Measurements from ENCODE around the gene GMCL2.
"Not testable (repeated sequence)": the region's sequence is repeated elsewhere in the genome, so short reads cannot be mapped to it uniquely, and the experiment has no call there.

Gene GMCL2

DNA sequence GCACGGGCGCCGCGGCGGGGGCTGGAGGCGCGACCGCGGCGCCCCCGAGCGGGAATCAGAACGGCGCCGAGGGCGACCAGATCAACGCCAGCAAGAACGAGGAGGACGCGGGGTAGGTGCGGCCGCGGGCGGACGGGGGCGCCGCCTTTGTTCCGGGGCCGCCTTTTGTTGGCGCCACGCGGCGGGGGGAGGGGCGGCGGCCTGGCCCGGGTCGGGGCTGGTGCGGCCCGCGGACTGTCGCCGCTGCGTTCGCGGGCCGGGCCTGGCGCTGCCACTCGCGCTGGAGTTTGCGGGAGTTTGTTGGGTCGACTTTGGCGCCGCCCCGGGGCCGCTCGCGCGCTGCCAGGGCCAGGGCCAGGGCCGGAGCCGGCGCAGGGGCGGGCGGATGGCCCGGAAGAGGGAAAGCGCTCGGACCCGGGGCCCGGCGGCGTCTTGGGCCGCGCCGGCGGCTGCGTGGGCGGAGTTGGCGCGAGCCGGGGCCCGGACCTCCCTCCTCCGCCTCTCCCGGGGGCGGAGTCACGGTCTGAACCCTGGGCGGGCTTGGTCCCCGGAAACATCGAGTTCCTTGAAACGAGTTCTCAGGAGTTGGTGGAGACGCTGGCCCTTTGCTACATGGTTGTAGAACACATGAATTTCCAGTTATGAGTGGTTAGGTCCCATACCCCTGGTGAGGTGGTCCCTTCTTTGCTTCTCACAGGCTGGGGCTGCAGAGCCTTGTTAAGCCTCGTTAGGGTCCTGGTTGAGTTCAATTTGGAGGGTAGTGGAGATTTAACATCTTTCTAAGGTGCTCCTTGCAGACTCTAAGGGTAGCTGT lies 18.0 kb upstream of the GMCL2 start:
- peak; percentile 29 for DNase-seq

DNA sequence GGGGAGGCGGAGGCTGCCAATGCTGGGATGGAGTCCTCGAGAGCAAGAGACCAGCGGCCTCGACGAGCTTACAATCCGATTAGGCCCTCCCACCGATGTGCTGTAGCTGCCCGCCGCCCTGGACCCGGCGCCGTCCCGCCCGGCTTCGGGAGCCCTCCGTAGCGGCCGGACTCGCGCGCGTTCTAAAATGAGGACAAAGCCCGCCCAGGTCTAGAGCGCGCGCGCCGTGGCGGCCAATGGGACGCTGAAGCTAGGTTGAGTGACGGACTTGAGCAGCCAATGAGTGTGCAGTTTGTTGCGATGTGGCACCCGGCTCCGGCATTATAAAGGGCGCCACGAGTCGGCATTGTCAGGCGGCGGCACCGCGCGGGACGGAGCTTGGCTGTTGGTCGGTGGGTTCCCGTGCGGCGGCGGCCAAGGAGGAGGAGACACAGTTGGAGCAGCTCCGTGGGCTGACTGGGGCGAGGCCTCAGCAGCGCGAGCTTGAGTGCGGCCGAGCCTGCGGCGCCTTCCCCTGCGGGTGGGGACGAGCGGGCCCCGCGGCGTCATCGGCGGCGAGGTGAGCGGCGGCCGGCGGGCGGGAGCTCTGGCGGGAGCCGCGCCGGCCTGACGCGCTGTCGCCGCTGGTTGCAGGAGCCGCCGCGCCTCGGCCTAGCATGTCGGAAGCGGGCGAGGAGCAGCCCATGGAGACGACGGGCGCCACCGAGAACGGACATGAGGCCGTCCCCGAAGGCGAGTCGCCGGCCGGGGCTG lies 17.2 kb upstream of the GMCL2 start, which contains the start of gene HNRNPAB:
Gene HNRNPAB (plus strand): TSS at position 352 of the 753 bp plus-strand sequence. CDS start 305 bp downstream, at position 657.
- peak; percentile 89 for DNase-seq

DNA sequence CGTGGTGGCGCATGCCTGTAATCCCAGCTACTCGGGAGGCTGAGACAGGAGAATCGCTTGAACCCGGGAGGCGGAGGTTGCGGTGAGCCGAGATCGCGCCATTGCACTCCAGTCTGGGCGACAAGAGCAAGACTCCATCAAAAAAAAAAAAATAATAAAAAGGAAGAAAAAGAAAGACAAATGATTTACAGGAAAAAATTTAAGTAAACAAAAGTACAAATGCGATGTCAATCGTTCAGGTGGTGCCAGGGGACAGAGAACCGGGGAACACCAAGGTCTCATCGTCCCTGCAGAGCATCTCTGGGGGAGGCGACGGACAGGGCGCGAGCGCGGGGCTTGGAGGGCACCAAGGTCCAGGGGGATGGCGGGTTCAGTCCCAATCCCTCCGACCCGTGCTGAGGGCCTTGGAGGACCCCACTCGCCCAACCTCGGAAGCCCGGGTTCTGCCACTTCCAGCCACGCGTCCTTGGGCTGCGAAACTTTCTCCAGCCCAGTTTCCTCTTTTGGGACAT lies 16.6 kb upstream of the GMCL2 start:
- DNase-seq = no peak

DNA sequence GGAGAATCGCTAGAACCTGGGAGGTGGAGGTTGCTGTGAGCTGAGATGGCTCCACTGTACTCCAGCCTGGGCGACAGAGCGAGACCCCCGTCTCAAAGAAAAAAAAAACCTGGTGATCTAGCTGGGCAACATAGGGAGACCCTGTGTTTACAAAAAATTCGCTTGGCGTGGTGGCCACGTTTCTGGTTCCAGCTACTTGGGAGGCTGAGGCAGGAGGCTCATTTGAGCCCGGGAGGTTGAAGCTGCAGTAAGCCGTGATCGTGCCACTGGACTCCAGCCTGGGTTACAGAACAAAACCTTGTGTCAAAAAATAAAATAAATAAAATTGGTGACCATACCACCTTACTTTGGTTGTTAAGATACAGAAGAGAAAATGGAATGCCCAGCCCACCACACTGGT lies 15.4 kb upstream of the GMCL2 start:
- no peak for DNase-seq

DNA sequence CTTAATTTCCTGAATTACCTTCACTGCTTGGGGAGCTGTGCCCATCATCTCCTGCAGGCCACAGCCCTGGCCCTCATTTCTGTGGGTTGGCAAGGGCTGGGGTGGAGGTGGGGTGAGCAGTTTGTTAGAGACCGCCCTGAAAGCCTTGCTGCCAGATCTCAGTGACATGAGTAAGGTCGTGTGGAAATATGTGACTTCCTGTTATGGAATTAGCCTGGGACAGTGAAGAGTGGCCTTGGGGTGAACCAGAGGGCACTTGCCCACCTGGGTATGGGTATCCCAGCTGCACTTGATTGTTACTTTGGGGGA lies 14.7 kb upstream of the GMCL2 start:
- DNase-seq = no peak

DNA sequence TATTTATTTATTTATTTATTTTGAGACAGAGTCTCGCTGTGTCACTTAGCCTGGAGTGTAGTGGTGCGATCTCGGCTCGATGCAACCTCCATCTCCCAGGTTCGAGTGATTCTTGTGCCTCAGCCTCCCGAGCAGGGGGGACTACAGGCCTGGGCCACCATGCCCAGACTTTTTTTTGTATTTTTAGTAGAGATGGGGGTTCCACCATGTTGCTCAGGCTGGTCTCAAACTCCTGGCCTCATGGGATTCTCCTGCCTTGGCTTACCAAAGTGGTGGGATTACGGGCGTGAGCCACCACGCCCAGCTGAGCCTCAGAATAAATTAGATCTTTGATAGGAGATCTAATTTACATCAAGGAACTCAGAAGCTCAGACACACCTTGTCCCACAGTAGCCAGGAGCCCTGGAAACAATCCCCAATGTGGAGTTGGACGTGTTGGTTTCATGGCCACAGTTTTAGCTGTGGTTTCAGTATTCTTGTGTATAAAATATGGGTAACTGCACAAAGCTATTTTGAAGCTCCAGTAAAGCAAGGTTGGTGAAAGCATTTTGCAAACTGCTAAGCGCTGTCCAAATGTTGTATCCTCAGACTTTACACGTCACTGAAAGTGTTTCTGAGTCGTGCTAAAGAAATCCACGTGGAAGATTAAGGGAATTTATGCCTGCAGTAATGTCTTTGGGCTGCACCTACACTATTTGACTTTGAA lies 14.2 kb upstream of the GMCL2 start:
- DNase-seq = no peak

DNA sequence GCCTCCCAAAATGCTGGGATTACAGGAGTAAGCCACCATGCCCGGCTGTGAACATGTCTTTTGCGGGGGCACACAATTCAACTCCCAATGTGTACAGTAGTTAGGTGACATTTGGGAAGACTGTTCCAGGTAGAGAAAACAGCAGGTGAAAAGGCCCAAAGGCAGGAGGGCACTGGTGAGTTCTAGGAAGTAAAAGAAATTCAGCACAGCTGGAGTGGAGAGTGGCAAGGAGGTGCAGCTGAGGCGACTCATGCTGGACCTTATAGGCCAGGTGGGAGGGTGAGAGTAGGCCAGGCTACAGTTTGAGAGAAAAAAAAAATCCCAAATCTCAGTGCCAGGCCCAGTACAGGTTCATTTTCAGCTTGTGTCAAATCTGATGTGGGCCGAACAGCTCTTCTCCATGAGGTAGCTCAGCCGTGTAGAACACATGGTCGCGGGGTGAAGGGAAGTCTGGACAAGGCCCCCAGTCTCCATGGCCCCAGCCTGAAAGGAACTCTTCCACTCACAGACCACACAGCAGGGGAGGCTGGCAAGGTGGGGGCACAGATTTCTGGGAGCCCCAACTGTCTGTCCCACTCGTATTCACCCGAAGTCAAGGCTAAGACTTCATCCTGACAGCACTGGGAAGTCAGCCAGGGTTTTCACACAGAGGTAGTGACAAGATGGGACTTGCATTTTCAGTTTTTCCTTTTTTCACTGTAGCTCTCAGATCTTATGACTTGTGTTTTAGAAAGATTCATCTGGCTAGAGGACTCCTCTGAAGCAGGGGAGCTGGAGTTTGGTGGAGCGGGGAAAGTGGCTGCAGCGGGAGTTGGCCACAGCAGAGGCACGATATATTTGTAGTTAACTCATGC lies 12.6 kb upstream of the GMCL2 start:
- DNase-seq = no peak

DNA sequence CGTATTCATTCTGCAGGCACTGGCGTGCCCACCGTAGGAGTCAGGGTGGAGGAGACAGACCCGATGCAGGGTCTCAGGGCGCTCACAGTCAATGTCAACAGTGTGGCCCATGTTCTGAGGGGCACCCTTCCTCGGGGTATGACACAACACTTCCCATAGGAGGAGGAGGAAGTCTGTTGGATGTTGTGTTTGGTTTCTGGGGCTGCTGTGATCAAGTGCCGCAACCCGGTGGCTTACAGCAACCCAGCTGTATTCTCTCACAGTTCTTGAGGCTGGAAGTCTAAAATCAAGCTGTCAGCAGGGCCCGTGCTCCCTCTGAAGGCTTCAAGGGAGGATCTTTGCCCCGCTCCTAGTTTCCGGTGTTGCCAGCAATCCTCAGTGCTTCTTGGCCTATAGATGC lies 11.5 kb upstream of the GMCL2 start:
- DNase-seq = no peak

DNA sequence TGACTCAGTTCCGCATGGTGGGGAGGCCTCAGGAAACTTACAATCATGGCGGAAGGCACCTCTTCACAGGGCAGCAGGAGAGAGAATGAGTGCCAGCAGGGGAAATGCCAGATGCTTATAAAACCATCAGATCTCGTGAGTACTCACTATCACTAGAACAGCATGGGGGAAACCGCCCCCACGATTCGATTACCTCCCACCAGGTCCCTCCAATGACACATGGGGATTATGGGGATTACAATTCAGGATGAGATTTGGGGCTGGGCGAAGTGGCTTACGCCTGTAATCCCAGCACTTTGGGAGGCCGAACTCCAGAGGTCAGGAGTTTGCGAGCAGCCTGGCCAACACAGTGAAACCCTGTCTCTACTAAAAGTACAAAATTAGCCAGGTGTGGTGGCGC lies 11.0 kb upstream of the GMCL2 start:
- not testable (repeated sequence) for DNase-seq

DNA sequence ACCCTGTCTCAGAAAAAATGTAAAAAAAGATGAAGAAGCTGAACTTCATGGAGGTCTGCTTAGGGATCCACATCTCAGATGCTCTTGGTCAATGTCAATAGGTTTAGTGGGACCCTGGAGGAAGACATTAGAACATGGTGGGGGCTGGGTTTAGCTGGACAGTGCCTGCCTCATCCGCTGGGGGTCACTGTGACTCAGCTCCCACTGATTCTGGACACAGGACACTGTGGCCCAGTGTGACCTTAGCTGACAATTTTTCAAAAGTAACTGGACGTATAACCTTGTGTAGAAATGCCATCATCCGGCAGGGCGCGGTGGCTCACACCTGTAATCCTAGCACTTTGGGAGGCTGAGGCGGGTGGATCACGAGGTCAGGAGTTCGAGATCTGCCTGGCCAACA lies 9.8 kb upstream of the GMCL2 start:
- DNase-seq = no peak

DNA sequence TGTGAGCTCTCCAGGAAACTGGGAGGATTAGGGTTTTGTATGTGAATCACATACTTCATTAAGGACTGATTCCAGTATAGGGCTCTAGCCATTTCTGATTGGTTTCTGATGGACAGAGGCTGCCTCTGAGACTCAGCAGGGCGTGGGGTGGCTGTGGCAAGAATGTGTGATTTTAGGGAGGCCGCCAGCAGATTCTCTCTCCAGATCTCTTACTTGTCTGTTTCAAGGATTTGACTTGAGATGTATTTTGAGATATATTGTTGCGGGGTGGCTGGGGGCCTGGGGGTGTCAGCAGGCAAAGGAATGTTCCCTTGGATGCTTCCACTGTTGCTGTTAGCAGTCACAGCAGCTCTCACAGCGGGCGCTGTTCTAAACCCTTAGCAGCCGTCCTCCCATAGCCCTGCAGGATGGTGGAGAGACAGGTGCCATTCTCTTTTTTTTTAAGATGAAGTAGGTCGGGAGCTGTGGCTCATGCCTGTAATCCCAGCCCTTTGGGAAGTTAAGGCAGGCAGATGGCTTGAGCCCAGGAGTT lies 9.2 kb upstream of the GMCL2 start:
- DNase-seq = no peak

DNA sequence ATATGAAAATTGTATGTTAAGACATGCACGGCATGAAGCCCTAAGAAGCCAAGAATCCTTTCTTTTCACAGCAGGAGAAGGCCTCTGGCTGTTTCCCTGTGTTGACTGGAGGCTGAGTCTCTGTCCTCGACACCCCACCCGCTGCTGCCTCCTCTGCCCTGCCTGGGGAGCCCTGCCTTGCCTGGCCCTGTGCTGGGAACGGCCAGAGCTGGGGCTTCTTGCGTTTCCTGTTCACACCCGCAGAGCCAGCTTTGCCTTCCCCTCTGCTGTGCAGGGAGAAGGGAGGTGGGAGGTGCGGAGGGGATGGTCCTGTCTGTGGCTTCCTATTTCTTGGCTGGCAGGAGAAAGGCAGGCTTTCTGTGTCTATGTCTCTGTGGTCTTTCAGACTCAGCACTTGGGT lies 6.9 kb upstream of the GMCL2 start:
- no peak for DNase-seq

DNA sequence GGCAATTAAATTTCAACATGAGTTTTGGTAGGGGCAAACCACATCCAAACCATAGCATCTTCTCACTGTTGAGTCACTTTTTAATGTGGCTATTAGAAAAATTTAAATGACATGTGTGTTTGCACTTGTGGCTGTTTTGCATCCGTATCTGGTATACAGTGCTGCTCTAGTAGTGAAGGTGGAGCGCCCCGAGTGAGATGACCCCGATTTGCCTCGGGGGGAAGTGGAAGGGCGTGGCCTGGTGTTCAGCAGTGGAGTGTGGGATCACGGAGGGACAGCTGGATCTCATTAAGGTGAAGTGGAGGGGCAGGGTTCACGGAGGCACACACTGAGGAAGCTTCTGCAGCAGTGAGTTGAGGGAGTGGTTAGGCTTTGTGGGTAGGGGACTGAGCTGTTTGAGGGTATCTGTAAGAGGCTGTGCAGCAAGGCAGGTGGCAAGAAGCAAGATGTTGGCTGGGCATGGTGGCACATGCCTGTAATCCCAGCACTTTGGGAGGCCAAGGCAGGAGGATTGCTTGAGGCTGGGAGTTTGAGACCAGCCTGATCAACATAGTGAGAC lies 6.2 kb upstream of the GMCL2 start:
- DNase-seq = no peak

DNA sequence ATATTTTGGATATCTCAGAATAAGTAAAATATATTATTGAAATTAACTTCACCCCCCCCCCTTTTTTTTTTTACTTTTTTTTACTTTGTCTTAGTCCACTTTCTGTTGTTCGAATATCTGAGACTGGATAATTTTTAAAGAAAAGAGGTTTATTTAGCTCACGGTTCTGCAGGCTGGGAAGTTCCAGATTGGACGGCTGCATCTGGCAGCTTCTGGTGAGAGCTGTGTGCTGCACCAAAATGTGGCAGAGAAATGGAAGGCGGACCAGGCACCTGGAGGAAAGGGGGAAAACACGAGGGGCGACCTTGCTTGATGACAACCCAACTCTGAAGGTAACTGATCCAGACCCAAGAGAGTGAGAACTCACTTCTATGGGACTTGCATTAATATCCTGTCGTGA lies 5.6 kb upstream of the GMCL2 start:
- DNase-seq = no peak

DNA sequence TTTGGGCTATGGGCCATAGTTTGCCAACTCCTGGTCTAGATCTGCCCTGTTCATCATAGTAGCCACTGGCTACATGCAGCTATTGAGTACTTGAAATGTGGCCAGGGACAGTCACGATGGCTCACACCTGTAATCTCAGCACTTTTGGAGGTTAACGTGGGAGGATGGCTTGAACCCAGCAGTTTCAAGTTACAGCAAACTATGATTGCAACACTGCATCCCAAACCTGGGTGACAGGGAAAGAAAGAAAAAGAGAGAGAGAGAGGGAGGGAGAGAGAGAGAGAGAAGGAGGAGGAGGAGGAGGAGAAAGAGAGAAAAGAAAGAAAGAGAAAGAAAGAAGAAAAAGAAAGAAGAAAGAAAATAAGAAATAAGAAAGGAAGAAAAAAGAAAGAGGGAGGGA lies 5.1 kb upstream of the GMCL2 start:
- DNase-seq = no peak

DNA sequence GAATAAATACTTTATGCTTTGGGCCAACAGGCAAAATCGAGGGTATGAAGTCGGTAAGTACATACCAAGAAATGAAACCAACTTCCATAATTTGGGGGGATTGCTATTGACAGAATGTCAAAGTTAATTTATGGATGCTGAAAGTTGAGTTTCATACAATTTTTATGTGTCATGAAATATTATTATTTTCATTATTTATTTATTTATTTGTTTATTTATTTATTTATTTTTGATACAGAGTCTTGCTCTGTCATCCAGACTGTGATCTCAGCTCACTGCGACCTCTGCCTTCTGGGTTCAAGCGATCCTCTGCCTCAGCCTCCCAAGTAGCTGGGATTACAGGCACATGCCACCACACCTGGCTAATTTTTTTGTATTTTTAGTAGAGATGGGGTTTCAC lies 4.5 kb upstream of the GMCL2 start:
- DNase-seq = no peak

DNA sequence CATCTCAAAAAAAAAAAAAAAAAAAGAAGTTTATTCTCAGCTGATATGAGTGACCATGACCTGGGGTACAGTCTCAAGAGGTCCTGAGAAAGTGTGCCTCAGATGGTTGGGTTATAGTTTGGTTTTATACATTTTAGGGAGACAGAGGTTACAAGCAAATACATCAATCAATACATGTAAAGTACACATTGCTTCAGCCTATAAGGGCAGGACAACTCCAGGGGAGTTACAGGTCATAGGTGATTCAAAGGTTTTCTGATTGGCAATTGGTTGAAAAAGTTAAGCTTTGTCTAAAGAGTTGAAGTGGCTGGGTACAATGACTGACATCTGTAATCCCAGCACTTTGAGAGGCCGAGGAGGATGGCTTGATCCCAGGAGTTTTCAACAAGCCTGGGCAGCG lies 2.3 kb upstream of the GMCL2 start:
- no peak for DNase-seq

DNA sequence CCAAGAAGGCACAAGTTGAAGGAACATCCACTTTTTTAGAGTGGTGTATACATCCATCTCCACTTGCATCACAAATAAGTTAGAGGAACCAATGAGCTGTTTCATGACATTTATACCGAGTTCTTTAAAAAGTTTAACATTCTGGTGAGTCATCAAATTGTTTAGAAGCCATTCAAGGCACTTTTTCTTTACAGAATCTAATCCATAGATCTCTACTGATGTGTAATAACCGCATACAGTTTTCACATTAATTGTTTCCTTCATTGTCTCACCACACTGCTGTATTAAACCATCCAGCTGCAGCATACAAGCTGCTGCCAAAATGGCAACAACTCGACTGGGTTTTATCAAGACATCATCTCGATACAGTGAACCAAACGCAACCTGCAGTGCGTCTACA lies 744 bp downstream of the GMCL2 start:
- no peak for DNase-seq

DNA sequence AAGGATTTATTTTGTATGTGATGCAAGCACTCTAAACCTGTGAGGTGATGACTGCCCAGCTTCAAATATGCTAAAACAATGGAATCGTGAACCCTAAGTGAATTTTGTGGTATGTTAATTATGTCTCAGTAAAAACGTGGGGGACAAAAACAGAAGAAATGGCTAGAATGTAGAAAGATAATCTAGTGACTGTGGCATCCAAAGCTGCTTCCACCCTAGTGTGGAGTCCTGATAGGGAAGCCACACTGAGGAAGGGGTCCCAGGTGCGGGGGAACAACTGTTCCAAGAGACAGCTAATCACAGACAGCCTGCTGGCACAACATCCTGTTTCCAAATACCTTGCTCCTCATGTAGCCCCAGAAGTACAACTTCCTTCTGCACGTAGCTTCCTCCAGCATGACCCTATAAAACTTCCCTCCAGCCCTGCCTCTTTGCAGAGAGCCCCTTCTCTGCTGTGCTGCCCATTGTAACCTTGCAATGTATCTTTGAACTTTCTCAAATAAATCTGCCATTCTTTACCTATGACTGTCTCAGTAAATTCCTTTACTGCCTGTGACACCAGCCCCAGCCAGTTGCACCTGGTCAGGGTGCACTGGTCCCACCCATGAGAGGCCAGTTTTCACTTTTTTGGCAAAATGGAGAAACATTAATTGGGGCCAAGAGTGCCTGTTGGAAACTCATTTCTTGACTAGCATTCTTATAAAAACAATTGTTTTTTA lies 4.9 kb downstream of the GMCL2 start:
- DNase-seq = peak; percentile 76

DNA sequence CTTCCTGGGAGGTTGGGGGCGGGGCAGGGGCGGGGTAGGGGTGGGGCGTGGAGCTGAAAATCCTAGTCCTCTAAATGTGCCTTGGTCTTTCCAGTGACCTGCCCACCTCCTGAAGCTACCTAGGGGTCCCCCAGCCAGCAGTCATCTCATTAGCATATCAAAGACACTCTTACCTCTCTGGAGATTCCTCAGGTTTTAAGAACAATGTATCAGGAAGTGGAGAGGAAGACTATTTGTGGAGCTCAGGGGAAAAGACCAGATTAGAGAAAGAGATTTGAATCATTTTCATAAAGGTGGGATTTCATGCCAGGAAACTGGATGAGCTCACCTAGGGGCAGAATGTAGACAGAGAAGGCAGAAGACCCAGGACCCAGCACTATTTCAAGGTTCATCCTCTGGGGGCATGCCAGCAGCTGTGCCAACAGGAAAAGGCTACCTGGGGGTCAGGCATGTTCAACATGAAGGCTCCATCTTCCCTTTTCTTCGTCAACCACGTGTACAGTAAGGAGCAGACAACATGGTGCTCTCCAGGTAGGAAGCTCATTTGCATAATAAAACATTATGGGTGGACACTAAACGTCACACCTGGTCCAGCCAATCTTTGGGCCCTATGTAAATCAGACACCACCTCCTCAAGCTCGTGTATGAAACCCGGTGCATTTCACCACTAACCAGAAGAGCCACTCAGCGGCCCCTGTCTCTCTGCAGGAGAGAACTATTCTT lies 6.9 kb downstream of the GMCL2 start:
- DNase-seq = no peak

DNA sequence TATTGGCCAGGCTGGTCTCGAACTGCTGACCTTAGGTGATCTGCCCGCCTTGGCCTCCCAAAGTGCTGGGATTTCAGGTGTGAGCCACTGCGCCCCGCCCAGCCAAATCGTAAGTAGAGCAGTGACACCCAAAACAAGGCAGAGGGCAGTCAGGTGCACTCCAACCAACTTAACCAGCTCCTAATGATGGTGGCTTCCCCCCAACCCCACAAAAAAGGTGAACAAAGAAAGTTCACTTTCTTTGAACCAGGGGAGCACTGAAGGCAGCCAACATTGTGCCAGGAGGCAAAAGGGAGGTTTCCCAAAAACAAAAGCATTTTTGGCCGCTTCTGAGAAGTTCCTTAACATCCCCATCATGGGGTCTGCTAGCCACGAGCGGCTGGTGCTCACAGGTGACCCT lies 9.6 kb downstream of the GMCL2 start:
- DNase-seq = no peak
